GM19324 (cell line): ENCODE results near the gene MGAM2.

Experiments used
- ATAC-seq: cut with Tn5 transposase; IDR thresholded peaks from one replicate; pipeline ENCODE4 v1.9.1; 2021; ENCODE audit warnings: mild to moderate bottlenecking, moderate library complexity; ENCODE audit not compliant: unreplicated experiment, low FRiP score

The MGAM2 gene

GRCh38 chr7:142250705-142251104, 139.2 kb downstream of the MGAM2 start:
- ATAC-seq = no peak

DNA sequence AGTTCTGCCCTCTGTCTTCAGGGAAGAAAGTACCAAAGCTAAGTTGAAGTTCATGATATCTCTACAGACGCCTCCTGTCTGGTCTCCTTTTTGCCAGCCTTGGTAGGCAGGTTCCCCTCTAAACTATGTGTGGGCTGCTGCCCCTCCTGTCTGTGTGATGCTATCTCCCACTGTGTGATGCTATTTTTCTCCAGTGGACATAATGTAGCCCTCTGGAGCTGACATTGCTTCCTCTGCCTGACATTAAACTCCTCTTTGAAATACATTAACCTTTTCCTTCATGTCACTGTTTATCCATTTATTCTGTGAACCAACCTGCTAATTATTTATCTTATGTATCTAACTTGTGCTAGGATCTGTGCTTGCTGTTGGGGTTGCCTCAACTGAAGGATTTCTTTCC, 146.4 kb downstream of the MGAM2 start, which contains the start of gene PRSS58:
Gene PRSS58, minus strand, starts transcription at position 101 of the 400 bp plus-strand sequence. CDS start 351 bp downstream, outside the sequence.
- ATAC-seq = no peak

- ATAC-seq = no peak
Measured at GRCh38 chr7:142263598-142264380, 152.3 kb downstream of the MGAM2 start.
